HG03175 (cell line): Measurements from ENCODE around the gene CPLX4.

Source experiments
- ATAC-seq: cut with Tn5 transposase; IDR thresholded peaks from one replicate; pipeline ENCODE4 v1.9.1; 2021; ENCODE audit warnings: mild to moderate bottlenecking, moderate library complexity; ENCODE audit not compliant: unreplicated experiment

Gene CPLX4, protein sequence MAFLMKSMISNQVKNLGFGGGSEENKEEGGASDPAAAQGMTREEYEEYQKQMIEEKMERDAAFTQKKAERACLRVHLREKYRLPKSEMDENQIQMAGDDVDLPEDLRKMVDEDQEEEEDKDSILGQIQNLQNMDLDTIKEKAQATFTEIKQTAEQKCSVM

DNA sequence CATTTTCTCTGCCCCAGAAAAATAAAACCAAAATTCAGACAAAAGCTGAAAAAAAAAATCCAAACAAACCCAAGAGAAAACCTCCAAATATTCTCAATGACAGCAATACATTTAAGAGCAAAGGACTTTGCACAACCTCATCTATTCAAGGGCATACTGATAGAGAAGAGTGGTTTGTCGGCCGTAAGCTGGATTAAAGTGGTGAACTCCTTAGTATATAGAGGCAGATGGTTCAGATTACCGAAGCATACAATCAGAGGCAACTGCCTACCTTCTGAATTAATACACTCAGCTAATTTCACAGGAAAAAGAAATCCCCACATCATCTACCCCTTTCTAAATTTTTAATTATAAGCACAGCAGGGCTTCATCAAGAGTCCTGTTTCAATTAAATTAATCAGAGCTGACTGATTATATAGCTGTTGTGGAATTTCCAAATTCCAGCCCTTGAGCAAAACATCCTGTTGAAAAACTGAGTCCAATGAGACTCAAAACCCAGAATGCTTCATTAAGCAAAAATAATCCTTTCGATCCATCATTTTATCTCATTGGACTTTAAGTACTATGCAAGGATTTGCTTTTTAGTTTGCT, at the start of gene CPLX4:
CPLX4 (minus strand) TSS at position 190 of the 591 bp plus-strand sequence; CDS start at position 3, 187 bp downstream.
- ATAC-seq = no peak

DNA sequence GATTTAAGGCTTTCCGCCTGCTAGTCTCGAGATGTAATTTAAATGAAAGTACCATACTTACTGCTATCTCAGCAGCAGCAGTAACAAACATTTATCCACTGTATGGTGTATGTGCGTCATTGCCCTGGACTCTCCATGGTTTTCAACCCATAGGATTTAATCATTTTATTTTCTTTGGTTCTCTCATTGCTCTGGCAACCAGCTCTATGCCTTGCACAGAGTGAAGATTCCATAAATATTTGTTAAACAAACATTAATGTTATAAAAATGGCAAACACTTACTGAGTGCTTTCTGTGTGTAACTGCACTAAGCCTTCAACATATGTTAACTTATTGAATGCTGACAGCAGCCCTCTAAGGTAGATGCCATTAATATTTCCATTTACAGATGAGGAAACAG, 41.9 kb upstream of the CPLX4 start:
- no peak for ATAC-seq

DNA sequence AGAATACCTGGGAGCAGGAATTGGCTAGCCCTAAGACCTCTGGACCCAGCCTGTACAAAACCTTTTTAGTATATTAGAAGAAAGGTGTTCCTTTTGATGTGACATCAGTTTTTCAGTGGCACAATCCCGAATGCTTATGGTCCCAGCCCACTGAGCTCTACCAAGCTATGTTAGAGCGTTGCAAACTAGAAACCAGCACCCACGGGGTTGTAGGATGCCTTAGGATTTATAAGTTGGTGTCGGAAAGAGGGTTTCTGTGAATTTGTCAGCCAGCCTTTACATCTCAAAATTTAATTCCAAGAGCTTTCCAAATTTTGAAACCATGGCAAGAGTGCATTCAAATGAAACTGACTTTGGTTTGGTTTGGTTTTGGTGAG, 41.1 kb upstream of the CPLX4 start:
- ATAC-seq = peak; percentile 16

DNA sequence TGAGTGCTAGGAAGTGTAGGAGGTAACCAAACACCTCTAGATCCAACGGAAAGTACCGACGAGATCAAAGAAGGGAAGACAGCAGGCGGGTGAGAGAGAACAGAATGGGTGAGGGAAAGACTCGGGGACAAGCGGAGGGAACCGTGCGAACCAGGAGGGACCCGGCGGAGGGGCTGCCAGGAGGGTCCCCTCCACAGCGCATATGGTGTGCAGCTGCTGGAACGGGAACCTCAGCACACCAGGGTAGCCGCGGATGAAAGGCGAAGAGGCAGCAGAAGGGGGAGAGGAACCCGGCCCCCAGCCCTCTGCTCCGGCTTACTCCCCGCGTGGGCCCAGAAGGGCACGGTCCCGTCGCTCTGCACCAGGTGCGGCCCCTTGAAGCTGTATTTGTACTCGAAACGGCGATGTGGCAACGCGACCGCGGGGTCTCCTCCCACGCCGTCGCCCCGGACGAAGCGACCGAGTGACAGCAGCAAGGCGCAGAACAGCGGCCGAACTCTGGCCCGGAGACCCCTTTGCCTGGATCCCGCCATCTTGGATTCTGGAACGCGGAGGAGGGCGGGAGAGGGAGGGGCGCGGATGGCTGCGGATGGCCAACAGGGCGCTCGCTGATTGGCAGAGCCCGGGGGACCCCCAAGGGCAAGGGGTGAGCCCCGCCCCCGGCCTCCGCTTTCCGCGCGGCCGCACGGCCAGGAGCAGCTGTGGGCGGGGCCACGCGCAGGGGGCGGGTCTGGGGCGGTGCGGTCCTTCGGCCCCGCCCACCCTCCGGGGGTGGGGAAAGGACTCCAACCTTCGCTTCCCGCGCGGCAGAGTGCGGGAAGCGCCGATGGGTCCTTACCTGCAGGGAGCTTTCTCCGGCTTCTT, 40.5 kb upstream of the CPLX4 start, which contains the start of gene LMAN1:
LMAN1 (minus strand) TSS at position 554 of the 864 bp plus-strand sequence; CDS start at position 533, 21 bp downstream.
- ATAC-seq = peak; percentile 94

DNA sequence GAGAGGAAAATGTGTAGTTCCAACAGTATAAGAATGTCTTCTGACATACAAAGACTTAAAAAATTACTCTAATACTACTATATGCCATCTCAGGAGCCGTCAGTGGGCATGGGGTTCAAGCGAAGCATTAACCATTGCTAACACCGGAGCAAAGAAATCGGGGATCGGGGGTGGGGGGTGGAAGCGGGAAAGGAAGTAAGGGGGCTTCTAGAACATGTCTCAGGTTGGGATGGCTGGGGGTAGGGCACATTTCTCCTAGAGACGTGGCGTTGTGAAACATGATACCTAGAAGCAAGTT, 39.9 kb upstream of the CPLX4 start:
- ATAC-seq = no peak

DNA sequence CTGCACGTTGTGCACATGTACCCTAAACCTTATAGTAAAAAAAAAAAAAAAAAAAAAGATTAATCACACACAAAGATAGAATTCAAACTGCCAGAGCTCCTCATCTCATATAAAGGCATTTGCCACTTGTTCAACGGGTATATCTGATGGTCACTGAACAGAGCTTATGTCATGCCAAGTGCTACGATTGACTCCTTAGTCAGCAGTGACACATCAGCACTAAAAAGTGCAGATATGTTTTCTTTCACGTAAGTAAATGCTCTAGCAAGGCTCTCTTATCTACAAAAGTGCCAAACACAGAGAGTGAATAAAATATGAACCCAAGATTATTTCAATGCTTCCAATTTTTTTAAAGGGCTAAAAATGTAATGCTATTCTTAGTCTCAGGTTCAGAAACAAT, 39.5 kb upstream of the CPLX4 start:
- ATAC-seq = no peak

DNA sequence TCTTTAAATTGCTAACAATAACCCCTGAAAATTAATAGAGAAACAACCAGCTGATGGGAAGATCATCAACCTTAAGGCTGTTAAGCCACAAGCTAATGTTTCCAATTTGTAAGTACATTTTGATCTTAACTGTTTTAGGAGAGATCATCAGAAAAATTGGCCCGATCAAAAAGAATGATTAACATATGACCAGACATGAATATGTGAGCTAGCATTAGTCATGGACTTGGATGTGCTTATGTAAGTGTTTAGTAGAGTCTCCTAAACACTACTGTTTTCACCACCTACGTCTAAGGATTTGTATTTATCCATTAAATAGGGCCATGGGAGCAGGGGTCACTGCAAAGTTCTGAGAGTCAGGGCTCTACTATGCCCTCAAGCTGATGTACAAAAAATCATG, 36.3 kb upstream of the CPLX4 start:
- ATAC-seq = no peak

DNA sequence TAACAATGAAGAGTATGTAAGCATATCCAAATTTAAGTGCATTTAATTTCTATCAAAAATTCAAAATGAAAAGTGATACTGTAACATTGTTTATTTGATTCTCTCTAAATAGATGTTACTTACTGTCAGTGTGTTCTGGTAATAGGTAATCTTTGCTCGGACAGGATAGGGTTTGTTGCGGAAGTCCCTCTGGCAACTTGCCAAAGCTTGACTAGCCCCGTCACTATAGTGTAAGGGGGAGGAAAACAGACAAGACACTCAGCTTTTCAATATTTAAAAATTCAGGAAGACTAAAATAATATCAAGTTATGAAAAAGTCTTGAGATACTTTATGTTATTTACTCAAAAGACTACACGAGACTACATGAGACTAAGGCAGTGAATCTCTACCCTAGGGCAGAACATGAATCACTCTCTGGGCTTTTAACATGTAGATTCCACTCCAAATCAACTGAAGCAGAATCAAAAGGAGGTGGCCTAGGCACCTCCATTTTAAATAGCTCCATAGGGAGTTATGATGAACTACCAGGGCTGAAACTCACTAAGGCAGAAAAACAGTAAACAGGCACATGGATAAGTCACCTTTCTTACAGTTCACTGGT, 34.7 kb upstream of the CPLX4 start:
- ATAC-seq = no peak

DNA sequence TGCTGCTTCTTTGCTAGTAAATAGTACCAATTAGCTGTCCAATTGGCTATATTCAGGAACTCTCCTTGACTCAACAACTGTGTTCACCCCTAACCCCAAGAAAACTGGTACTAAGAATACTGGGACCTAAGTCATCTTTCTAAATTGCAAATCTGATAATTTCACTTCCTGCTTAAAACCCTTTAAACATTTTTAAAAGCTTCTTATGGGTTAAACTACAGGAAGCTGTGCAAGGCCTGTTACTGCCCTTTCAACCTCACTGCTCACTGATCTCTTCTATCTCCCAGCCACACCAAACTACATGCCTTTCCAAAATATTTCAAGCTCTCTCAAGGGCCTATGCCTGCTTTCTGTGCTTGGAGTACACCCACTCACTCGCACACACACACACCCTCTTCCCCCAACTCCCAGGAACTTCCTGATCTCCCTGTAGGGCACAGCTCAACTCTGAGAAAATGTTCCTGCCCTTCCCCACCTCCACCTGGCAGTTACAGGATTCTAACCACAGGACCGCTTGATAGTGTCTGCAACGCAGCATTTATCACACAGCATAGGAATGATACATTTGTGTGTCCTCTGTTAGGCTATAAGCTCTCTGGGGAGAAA, 33.9 kb upstream of the CPLX4 start:
- ATAC-seq = no peak

DNA sequence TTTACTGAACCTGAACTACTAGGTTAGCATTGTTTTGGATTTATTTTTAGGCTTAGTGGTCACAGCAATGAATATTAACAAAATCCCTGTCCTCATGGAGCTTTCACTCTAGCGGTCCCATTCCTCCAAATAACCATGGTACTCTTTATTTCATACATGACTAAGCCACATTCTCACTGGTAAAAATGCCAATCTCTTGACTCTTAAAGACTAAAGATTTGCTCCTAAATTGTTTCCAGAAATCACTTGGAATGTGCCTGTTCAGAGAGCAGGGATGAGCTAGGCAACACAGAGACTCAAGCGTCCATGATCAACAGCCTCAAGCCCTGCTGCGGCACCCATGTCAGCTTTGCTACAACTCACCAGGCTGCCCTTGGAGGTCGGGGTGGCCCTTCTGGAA, 27.1 kb upstream of the CPLX4 start:
- no peak for ATAC-seq

DNA sequence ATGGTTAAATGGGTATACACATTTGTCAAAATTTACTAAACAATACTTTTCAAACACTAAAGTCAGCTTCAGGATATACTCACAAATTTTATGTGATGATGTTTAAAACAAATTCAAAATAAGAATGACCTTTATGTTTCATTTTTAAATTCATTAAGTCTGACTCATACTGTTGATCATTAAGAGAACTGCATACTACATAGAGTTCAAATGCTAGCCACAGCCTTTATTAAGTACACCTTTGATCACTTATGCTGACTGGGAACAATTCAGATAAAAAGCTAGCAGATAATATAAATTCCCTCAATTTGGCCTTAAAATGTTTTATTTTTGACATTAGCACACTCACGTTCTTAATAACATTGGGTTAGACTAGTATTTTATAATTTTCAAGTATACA, 26.5 kb upstream of the CPLX4 start:
- no peak for ATAC-seq

DNA sequence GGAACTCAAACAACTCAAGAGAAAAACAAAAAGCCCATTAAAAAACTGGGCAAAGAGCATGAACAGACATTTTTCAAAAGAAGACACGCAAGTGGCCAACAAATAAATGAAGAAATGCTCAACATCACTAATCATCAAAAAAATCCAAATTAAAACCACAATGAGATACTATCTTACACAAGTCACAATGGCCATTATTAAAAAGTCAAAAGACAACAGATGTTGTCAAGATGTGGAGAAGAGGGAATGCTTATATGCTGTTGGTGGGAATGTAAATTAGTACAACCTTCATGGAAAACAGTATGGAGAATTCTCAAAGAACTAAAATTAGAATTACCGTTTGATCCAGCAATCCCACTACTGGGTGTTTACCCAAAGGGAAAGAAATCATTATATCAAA, 25.5 kb upstream of the CPLX4 start:
- no peak for ATAC-seq

DNA sequence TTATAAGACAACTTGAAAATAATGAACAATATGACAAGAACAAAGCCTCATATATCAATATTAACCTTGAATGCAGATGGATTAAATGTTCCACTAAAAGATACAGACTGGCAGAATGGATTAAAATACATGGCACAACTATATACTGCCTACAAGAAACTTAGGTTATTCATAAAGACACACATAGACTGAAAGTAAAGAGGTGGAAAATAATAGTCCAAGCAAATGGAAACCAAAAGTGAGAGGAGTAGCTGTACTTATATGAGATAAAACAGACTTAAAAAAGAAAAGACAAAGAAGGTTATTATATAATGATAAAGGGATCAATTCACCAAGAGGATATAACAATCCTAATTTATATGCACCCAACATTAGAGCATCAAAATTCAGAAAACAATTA, 22.4 kb upstream of the CPLX4 start:
- no peak for ATAC-seq

DNA sequence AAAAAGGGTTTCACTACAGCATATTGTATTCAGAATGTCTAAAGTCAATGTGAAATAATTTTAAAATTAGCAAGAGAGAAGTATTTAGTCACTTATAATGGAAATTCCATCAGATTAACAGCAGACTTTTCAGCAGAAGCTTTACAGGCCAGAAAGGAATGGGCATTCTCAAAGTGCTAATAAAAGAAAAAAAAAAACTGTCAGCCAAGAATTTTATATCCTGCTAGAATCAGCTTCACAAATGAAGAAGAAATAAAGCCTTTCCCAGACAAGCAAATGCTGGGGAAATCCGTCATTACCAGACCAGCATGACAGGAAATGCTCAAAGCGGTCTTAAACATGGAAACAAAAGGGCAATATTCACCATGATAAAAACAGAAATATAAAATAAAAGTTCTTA, 21.9 kb upstream of the CPLX4 start:
- ATAC-seq = no peak

DNA sequence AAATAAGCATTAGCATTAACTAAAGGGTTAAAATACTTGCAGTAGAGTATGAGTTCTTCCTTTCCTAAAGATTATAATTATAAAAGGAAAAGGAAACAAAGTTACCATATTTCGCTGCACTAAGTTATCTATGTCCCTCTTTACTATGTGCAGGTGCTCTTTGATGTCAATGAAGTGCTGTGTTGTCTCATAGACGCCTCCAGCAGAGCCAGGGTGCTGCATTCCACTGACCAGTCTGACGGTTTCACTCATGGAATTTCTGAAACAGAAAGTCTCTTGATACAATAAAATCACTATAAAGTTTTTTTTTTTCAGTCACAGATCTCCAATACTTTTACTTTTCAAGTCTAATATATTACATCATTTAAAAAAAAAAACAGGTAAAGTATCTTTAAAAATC, 14.5 kb upstream of the CPLX4 start:
- ATAC-seq = no peak

DNA sequence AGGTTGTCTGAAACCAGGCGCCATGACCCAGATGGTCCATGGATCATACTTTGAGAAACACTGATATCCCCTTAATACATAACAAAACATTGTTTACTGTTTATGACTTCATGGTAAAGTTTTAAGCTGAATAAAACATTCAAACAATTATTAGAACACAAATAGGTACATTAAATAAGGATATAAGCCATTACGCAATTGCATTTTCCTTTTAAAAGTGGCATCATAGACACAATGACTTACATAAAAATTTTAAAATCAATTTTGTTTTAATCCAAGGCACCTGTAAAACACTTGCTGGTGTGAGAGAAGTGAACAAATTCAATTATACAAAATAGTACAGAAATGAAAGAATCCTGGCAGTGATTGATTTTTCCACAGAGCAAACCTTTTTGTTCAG, 10.2 kb upstream of the CPLX4 start:
- ATAC-seq = no peak

DNA sequence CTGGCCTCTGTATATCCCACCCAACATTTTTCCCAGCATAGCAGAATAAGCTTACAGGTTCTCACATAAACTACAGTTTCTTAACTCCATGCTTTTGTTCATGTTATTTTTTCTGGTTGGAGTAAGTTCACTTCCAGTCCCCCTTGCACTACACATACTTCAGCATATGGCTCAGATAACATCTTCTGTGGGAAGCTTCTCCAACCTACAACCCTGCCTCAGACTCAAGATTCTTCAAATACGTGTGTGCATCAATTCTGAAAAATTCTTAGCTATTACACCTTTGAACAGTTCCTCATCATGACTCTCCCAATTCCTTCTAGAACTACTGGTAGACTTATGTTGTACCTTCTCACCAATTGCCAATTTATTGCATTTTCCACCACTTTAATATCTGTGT, 7.5 kb upstream of the CPLX4 start:
- ATAC-seq = no peak

DNA sequence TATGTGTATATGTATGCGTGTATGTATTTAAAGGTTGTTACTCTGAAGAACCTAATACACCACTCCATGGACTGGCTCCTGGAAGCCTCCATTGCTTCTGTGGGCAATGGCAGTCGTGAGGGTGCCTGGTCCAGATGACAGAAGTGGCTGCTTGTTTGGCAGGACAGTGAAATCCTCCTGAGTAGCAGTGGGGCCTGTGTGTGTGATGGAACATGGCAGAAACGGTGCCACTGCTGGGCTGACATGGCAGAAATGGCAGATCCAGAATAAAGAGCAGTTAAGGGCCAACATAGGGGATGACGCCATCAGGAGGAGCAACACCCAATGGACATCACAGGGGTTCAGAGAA, 6.1 kb upstream of the CPLX4 start:
- ATAC-seq = no peak

DNA sequence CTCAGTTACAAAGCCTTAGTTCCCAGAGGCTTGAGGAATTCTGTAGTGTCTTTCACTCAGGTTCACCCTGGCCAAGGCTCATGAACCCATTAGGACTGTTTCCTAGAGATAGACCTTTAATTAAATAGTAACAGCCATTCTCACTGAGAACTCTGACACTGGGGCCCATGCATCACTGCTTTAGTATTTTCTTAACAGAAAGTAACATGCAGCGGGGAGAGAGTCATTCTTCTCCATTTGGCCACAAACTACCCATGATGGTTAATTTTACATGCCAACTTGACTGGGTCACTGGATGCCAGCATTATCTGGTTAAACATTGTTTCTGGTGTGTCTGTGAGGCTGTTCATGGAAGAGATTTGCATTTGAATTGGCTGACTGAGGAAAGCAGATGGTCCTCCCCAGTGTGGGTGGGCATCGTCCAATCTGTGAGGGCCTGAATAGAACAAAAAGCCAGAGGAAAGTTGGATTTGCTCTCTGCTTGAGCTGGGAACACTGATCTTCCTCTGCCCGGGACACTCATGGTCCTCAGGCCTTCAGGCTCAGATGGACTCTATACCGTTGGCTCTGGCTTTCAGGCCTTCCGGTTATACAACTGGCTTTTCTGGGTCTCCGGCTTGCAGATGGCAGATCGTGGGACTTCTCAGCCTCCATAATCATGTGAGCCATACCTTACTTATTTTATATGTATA, 5.6 kb upstream of the CPLX4 start:
- ATAC-seq = no peak

DNA sequence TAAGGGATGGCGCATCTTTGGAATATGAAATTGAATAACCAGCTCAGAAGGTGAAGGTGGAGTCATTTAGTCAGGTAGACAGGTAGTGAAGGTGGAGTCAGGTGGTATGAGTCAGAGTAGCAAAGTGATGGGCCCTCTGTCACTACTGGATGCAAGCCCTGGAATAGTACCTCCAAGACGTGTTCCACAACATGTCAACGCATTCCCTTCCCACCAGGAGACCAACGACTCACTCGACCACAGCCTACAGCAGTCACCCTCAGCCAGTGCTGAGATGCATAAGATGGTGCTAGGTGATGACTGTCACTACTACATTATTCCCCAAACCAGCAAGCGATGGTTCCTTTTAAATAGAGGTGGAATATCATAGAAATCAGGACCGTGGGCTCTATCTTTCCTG, 6.8 kb downstream of the CPLX4 start:
- no peak for ATAC-seq

DNA sequence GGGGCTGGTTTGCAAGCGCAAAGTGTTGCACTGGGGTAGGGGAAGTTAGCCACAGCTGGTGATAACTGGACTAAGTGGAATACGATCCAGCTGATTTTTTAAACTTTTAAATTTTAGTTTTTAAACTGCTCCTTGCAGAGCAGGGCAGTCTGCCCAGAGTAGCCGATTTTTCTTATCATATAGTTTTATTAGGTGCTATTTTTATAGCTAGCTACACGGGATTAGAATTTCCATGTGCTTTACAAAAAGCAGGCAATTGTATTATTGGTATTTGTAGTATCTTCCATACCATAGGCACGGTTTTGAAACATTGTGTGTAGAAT, 9.6 kb downstream of the CPLX4 start:
- ATAC-seq = no peak
